HCT116 (cell line): Measurements from ENCODE around the gene SLC26A2. TPM values are rescaled to one million over a fixed set of nuclear protein-coding genes. Genes with fewer than 3 reads are reported as not detected.

Source experiments
- ATAC-seq: fragments of 200-7000 bp; cut with Tn5 transposase; 2 replicates; pipeline ENCODE4 v1.9.1; 2020; ENCODE audit warnings: mild to moderate bottlenecking, moderate library complexity
- BruUV-seq: library from RNA; stranded (reverse); fragments of 400-500 nt; replicated peaks from 2 replicates; lab custom pipeline; 2021; lab: Mats Ljungman, UMichigan
- CTCF ChIA-PET: fragments of 300-600 bp; sonication (Branson Sonifier 250); formaldehyde crosslinking; loops from one replicate; lab custom pipeline; 2021; ENCODE audit warnings: antibody characterized with exemption; lab: Charles Lee
- POLR2A ChIA-PET: fragments of 300-600, 350-600 bp; sonication (Branson Sonifier 250); formaldehyde crosslinking; loops from one replicate; lab custom pipeline; 2021; ENCODE audit warnings: antibody characterized with exemption; lab: Charles Lee
- RAD21 ChIA-PET, 2 experiments: fragments of 300-600 bp; sonication (Branson Sonifier 250); formaldehyde crosslinking; loops; one replicate each; lab custom pipeline; 2023; ENCODE audit warnings: low total read pairs in 2 of 2; ENCODE audit not compliant: uncharacterized antibody in 2 of 2, unreplicated experiment in 2 of 2, low non-redundant PET in 1 of 2; lab: Charles Lee
- DNase-seq: peaks from one replicate; pipeline ENCODE4 v3.0.0-alpha.2; 2010; ENCODE audit warnings: low read depth, low spot score
- H2AFZ ChIP-seq: fragments of 200-600 bp; shearing (Covaris generic), sonication (generic); 2 replicates; pipeline ENCODE4 v1.6.1; 2017; ENCODE audit warnings: low read depth, mixed run types, mixed read lengths, antibody characterized with exemption, low read length; ENCODE audit not compliant: poor library complexity, severe bottlenecking
- H3K27ac ChIP-seq: 2 replicates; pipeline ENCODE4 v1.5.1; 2012; ENCODE audit warnings: low read depth, low read length
- H3K27me3 ChIP-seq: fragments of 200-600 bp; sonication (generic); 2 replicates; pipeline ENCODE4 v1.6.1; 2016; ENCODE audit warnings: mixed run types, low read length, mixed read lengths; ENCODE audit not compliant: insufficient read depth
- H3K36me3 ChIP-seq, 2 experiments: fragments of 200-500 bp in 1 of 2; fragments of 200-600 bp in 1 of 2; sonication (Bioruptor generic) in 1 of 2; sonication (generic) in 1 of 2; 2 replicates each; pipeline versions ENCODE4 v1.5.1 to v1.6.1; 2014 to 2016; ENCODE audit warnings: low read length in 2 of 2, inconsistent platforms in 1 of 2, mixed read lengths in 1 of 2, mixed run types in 1 of 2; ENCODE audit not compliant: insufficient read depth in 2 of 2, control insufficient read depth in 1 of 2
- H3K4me1 ChIP-seq, 2 experiments: fragments of 200-600 bp in 1 of 2; sonication (generic) in 1 of 2; 2 replicates each; pipeline versions ENCODE4 v1.5.1 to v1.6.1; 2012 to 2017; ENCODE audit warnings: low read length in 2 of 2, inconsistent platforms in 1 of 2, mild to moderate bottlenecking in 1 of 2, mixed read lengths in 1 of 2, mixed run types in 1 of 2, moderate library complexity in 1 of 2; ENCODE audit not compliant: insufficient read depth in 2 of 2, control insufficient read depth in 1 of 2
- H3K4me2 ChIP-seq: fragments of 200-600 bp; sonication (generic); 2 replicates; pipeline ENCODE4 v1.6.1; 2017; ENCODE audit warnings: mixed run types, low read length, mixed read lengths
- H3K4me3 ChIP-seq, 2 experiments: fragments of 200-600 bp in 1 of 2; sonication (generic) in 1 of 2; replicated peaks in 1 of 2; 2 replicates each; pipeline ENCODE4 v1.5.1; 2011 to 2016; ENCODE audit warnings: low read length in 2 of 2, control low read depth in 1 of 2, low read depth in 1 of 2, mild to moderate bottlenecking in 1 of 2, mixed read lengths in 1 of 2, mixed run types in 1 of 2
- H3K79me2 ChIP-seq: fragments of 200-600 bp; sonication (generic); 2 replicates; pipeline ENCODE4 v1.6.1; 2017; ENCODE audit warnings: mild to moderate bottlenecking, mixed run types, low read length, moderate library complexity, mixed read lengths; ENCODE audit not compliant: insufficient read depth
- H3K9ac ChIP-seq: fragments of 200-600 bp; sonication (generic); 2 replicates; pipeline ENCODE4 v1.6.1; 2016; ENCODE audit warnings: low read length, mixed read lengths
- H3K9me2 ChIP-seq: fragments of 200-600 bp; sonication (generic), shearing (Covaris generic); 2 replicates; pipeline ENCODE4 v1.6.1; 2017; ENCODE audit warnings: mixed run types, mild to moderate bottlenecking, moderate library complexity; ENCODE audit not compliant: insufficient read depth
- H3K9me3 ChIP-seq, 2 experiments: fragments of 200-500 bp in 1 of 2; fragments of 200-600 bp in 1 of 2; sonication (Bioruptor generic) in 1 of 2; sonication (generic) in 1 of 2; 2 replicates each; pipeline ENCODE4 v1.6.1; 2014 to 2017; ENCODE audit warnings: low read length in 2 of 2, mixed read lengths in 2 of 2, inconsistent platforms in 1 of 2, low read depth in 1 of 2, mild to moderate bottlenecking in 1 of 2, mixed run types in 1 of 2, moderate library complexity in 1 of 2; ENCODE audit not compliant: control insufficient read depth in 1 of 2, insufficient read depth in 1 of 2
- H4K20me1 ChIP-seq: fragments of 200-600 bp; sonication (generic), shearing (Covaris generic); 2 replicates; pipeline ENCODE4 v1.6.1; 2017; ENCODE audit warnings: mixed run types, mild to moderate bottlenecking, moderate library complexity; ENCODE audit not compliant: insufficient read depth
- CBX3 ChIP-seq: IDR thresholded peaks from 2 replicates; pipeline ENCODE4 v1.6.1; 2012; ENCODE audit warnings: low read depth
- CEBPB ChIP-seq: IDR thresholded peaks from 2 replicates; pipeline ENCODE4 v1.6.1; 2012; ENCODE audit warnings: low read depth
- EGR1 ChIP-seq: IDR thresholded peaks from 2 replicates; pipeline ENCODE4 v1.6.1; 2012; ENCODE audit warnings: low read depth
- ELF1 ChIP-seq: IDR thresholded peaks from 2 replicates; pipeline ENCODE4 v1.6.1; 2012; ENCODE audit warnings: low read depth, borderline replicate concordance
- EZH2 ChIP-seq: fragments of 200-600 bp; sonication (generic); IDR thresholded peaks from 2 replicates; pipeline ENCODE4 v1.6.1; 2017; ENCODE audit warnings: antibody characterized with exemption, mixed run types
- EZH2phosphoT487 ChIP-seq: fragments of 200-600 bp; IDR thresholded peaks from 2 replicates; pipeline ENCODE4 v1.6.1; 2018; ENCODE audit warnings: antibody characterized with exemption, borderline replicate concordance
- JUND ChIP-seq: IDR thresholded peaks from 2 replicates; pipeline ENCODE4 v1.6.1; 2012
- MAX ChIP-seq: IDR thresholded peaks from 2 replicates; pipeline ENCODE4 v1.6.1; 2012
- POLR2A ChIP-seq: IDR thresholded peaks from 2 replicates; pipeline ENCODE4 v1.7.0; 2011; ENCODE audit warnings: borderline replicate concordance; ENCODE audit not compliant: insufficient read depth, insufficient read length; ENCODE audit errors: extremely low read depth
- POLR2AphosphoS5 ChIP-seq: IDR thresholded peaks from 2 replicates; pipeline ENCODE4 v1.6.1; 2011; ENCODE audit warnings: mild to moderate bottlenecking, low read depth, low read length, moderate library complexity
- RAD21 ChIP-seq: IDR thresholded peaks from 2 replicates; pipeline ENCODE4 v1.6.1; 2012; ENCODE audit warnings: low read depth, mild to moderate bottlenecking
- SIN3A ChIP-seq: IDR thresholded peaks from 2 replicates; pipeline ENCODE4 v1.6.1; 2012; ENCODE audit warnings: low read depth
- SP1 ChIP-seq: IDR thresholded peaks from 2 replicates; pipeline ENCODE4 v1.6.1; 2012; ENCODE audit warnings: low read depth
- SRF ChIP-seq: IDR thresholded peaks from 2 replicates; pipeline ENCODE4 v1.6.1; 2012; ENCODE audit warnings: low read depth
- TCF7L2 ChIP-seq: IDR thresholded peaks from 2 replicates; pipeline ENCODE4 v1.7.0; 2011; ENCODE audit warnings: borderline replicate concordance, inconsistent platforms; ENCODE audit not compliant: insufficient read depth, insufficient read length; ENCODE audit errors: extremely low read depth
- YY1 ChIP-seq: IDR thresholded peaks from 2 replicates; pipeline ENCODE4 v1.6.1; 2011; ENCODE audit warnings: low read length, low read depth, moderate library complexity, mild to moderate bottlenecking; ENCODE audit not compliant: insufficient replicate concordance; ENCODE audit errors: extremely low read depth
- ZBTB33 ChIP-seq: IDR thresholded peaks from 2 replicates; pipeline ENCODE4 v1.6.1; 2011; ENCODE audit warnings: mild to moderate bottlenecking, low read length, moderate library complexity; ENCODE audit not compliant: insufficient replicate concordance; ENCODE audit errors: extremely low read depth
- ZFX ChIP-seq: fragments of 450-650 bp; IDR thresholded peaks from 2 replicates; pipeline ENCODE4 v1.6.1; 2017
- intact Hi-C: fragments of 100-400 bp; cut with micrococcal nuclease; formaldehyde crosslinking; loops from 2 replicates; pipeline ENCODE4 v1.10.0; 2022
- total RNA-seq: library from RNA; stranded (reverse); gene quantifications from one replicate; pipeline ENCODE4 v1.2.1, GENCODE V29; 2021; ENCODE audit not compliant: unreplicated experiment
- TF ChIP-seq, protein P1 (sequence below), 3 experiments: fragments of 200-600 bp in 1 of 3; sonication (generic) in 1 of 3; IDR thresholded peaks in 2 of 3; conservative IDR thresholded peaks in 1 of 3; 2 replicates each; pipeline ENCODE4 v1.5.1; 2012 to 2017; ENCODE audit warnings: low read depth in 2 of 3, low read length in 2 of 3, antibody characterized with exemption in 1 of 3, borderline replicate concordance in 1 of 3, control low read depth in 1 of 3, mild to moderate bottlenecking in 1 of 3, mixed read lengths in 1 of 3, mixed run types in 1 of 3, moderate library complexity in 1 of 3; ENCODE audit not compliant: insufficient read depth in 1 of 3

The SLC26A2 gene
- total RNA-seq, 1 experiment from 2014 or later: 7.8 TPM

- H3K27ac ChIP-seq: no peak overlapping the region
- no peak overlapping the region for H2AFZ ChIP-seq
- no peaks in the 10 kb centered on the region for H3K79me2 ChIP-seq
- H3K4me3 ChIP-seq: no peak overlapping the region
- H3K9ac ChIP-seq: no peak overlapping the region
- no TSS peak for BruUV-seq
- CTCF ChIA-PET: no interaction called here
- TF ChIP-seq RAD21 (no peak), JUND (no peak), ELF1 (no peak), MAX (no peak), SIN3A (no peak), CEBPB (no peak), ZBTB33 (no peak), EGR1 (no peak), TCF7L2 (no peak), YY1 (no peak), SRF (no peak), SP1 (no peak), EZH2 (no peak), POLR2A (no peak), CBX3 (no peak), POLR2AphosphoS5 (no peak), EZH2phosphoT487 (no peak), ZFX (no peak)
- TF ChIP-seq, protein P1, sequence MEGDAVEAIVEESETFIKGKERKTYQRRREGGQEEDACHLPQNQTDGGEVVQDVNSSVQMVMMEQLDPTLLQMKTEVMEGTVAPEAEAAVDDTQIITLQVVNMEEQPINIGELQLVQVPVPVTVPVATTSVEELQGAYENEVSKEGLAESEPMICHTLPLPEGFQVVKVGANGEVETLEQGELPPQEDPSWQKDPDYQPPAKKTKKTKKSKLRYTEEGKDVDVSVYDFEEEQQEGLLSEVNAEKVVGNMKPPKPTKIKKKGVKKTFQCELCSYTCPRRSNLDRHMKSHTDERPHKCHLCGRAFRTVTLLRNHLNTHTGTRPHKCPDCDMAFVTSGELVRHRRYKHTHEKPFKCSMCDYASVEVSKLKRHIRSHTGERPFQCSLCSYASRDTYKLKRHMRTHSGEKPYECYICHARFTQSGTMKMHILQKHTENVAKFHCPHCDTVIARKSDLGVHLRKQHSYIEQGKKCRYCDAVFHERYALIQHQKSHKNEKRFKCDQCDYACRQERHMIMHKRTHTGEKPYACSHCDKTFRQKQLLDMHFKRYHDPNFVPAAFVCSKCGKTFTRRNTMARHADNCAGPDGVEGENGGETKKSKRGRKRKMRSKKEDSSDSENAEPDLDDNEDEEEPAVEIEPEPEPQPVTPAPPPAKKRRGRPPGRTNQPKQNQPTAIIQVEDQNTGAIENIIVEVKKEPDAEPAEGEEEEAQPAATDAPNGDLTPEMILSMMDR (IDR thresholded peaks at IDR 0.05 in 2 of 3, conservative IDR thresholded peaks at IDR 0.05 in 1 of 3; ENCODE audit: borderline replicate concordance in 1 of 3, insufficient read depth in 1 of 3, low read depth in 2 of 3, low read length in 2 of 3): no peak
- TF ChIP-seq, all 23 proteins: peak for 0
- no peaks in the 10 kb centered on the region for H3K4me1 ChIP-seq
- POLR2A ChIA-PET: interaction anchor here (0.9 kb wide), 1 partner anchor 19 kb away, joined by 3 read pairs; no protein-coding TSS in a partner anchor
- no peak overlapping the region for H3K4me2 ChIP-seq
- no peaks in the 10 kb centered on the region for H3K36me3 ChIP-seq
- no peaks in the 10 kb centered on the region for H4K20me1 ChIP-seq
- intact Hi-C loops: no loop called here
- ATAC-seq (no peak), DNase-seq (no peak)
- RAD21 ChIA-PET: no interaction called here
- no peaks in the 10 kb centered on the region for H3K27me3 ChIP-seq
- H3K9me3 ChIP-seq: no peaks in the 10 kb centered on the region
- no peaks in the 10 kb centered on the region for H3K9me2 ChIP-seq
Observed at GRCh38 chr5:149931992-149932436, 28.5 kb upstream of the SLC26A2 start.
